HCT116 (cell line): ENCODE results near the gene ZNF398.

ENCODE experiments used
- CTCF ChIP-seq, 3 experiments: fragments of 200-600 bp in 1 of 3; sonication (generic) in 1 of 3; IDR thresholded peaks in 2 of 3; conservative IDR thresholded peaks in 1 of 3; 2 replicates each; pipeline ENCODE4 v1.5.1; 2012 to 2017; ENCODE audit warnings: low read depth in 2 of 3, low read length in 2 of 3, antibody characterized with exemption in 1 of 3, borderline replicate concordance in 1 of 3, control low read depth in 1 of 3, mild to moderate bottlenecking in 1 of 3, mixed read lengths in 1 of 3, mixed run types in 1 of 3, moderate library complexity in 1 of 3; ENCODE audit not compliant: insufficient read depth in 1 of 3
- EZH2 ChIP-seq: fragments of 200-600 bp; sonication (generic); IDR thresholded peaks from 2 replicates; pipeline ENCODE4 v1.6.1; 2017; ENCODE audit warnings: antibody characterized with exemption, mixed run types
- FOSL1 ChIP-seq: IDR thresholded peaks from 2 replicates; pipeline ENCODE4 v1.6.1; 2012; ENCODE audit warnings: low read depth
- MAX ChIP-seq: IDR thresholded peaks from 2 replicates; pipeline ENCODE4 v1.6.1; 2012
- POLR2A ChIP-seq: IDR thresholded peaks from 2 replicates; pipeline ENCODE4 v1.7.0; 2011; ENCODE audit warnings: borderline replicate concordance; ENCODE audit not compliant: insufficient read depth, insufficient read length; ENCODE audit errors: extremely low read depth
- POLR2AphosphoS5 ChIP-seq: IDR thresholded peaks from 2 replicates; pipeline ENCODE4 v1.6.1; 2011; ENCODE audit warnings: mild to moderate bottlenecking, low read depth, low read length, moderate library complexity
- RAD21 ChIP-seq: IDR thresholded peaks from 2 replicates; pipeline ENCODE4 v1.6.1; 2012; ENCODE audit warnings: low read depth, mild to moderate bottlenecking
- SRF ChIP-seq: IDR thresholded peaks from 2 replicates; pipeline ENCODE4 v1.6.1; 2012; ENCODE audit warnings: low read depth
- YY1 ChIP-seq: IDR thresholded peaks from 2 replicates; pipeline ENCODE4 v1.6.1; 2011; ENCODE audit warnings: low read length, low read depth, moderate library complexity, mild to moderate bottlenecking; ENCODE audit not compliant: insufficient replicate concordance; ENCODE audit errors: extremely low read depth

- TF ChIP-seq SRF = no peak
- TF ChIP-seq YY1 = no peak
- TF ChIP-seq RAD21 = no peak
- TF ChIP-seq POLR2AphosphoS5 = no peak
- TF ChIP-seq EZH2 = no peak
- no peak for TF ChIP-seq CTCF (IDR thresholded peaks at IDR 0.05 in 2 of 3, conservative IDR thresholded peaks at IDR 0.05 in 1 of 3; ENCODE audit: borderline replicate concordance in 1 of 3, insufficient read depth in 1 of 3, low read depth in 2 of 3, low read length in 2 of 3)
- no peak for TF ChIP-seq MAX
- TF ChIP-seq POLR2A = no peak
- TF ChIP-seq FOSL1 = no peak
These were observed 21.9 kb upstream of the ZNF398 start for GRCh38 chr7:149125189-149125862.
